ENCODE results near the gene TRIM27.

TRIM27 gene

DNA sequence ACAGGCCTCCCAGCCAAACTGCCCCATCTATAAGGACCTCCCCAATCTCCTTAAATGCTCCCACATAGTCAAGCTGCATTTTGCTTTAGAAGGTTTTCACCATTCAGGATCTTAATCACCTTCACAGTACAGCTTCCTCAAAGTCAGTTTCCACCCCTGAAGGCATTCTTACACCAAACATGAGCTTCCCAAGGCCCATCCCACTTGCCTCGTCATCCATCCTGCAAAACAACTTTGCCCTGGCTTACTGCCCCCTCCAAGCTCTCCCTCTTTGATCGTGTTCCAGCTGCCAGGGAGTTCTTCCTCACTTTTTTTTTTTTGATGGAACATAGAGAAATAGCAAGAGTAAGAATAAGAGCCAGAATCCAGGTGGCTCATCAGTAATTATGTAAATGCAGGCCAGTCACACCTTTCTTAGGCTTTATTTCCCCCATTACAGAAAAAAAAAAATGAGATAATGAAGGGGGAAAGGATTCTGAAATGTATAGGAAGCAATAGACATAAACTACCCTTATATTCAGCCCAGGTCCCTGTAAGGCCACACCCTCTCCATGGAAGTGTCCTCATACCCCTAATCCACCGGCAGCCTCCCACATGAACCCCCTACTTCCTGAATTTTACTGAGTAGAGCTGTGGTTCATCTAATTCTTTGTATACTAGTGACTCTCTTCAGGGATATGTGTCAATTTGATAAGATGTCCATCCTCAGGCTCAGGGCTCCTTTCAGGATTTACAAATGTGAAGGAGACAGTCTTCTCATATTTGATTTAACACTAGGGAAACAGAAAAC, 12.7 kb downstream of the TRIM27 start:
- no peak for TF ChIP-seq GATA2 (IDR thresholded peaks at IDR 0.05; ENCODE audit: low read depth, low read length)
- TF ChIP-seq GATA3 (IDR thresholded peaks at IDR 0.05; ENCODE audit: low read depth, low read length) = no peak

- TF ChIP-seq GATA3 (IDR thresholded peaks at IDR 0.05; ENCODE audit: low read depth, low read length) (no peak), GATA2 (IDR thresholded peaks at IDR 0.05; ENCODE audit: low read depth, low read length) (no peak)
Observed at GRCh38 chr6:28907394-28907793, 16.4 kb downstream of the TRIM27 start.

- no peak for TF ChIP-seq GATA3 (IDR thresholded peaks at IDR 0.05; ENCODE audit: low read depth, low read length)
Observed at GRCh38 chr6:28906669-28907068, 17.1 kb downstream of the TRIM27 start.

DNA sequence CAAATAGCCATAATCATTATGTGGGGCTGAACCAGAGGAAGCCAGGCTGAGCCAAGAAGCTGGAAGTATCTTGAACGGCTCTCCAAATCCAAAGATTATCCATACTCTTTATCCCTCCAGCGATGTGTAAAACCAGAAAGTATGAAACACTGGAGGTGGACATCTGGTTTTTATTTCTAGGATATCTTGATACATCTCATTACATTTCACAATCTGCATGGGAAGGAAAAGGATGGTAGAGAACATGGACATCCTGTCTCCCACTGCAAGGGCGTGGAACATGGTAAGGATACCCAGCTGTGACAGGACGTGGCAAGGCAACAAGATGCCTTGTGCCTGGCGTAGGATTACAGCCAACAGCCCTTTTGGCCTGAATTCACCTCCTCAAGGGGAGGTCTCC, 20.1 kb downstream of the TRIM27 start:
- no peak for TF ChIP-seq GATA3 (IDR thresholded peaks at IDR 0.05; ENCODE audit: low read depth, low read length)
- TF ChIP-seq GATA2 (IDR thresholded peaks at IDR 0.05; ENCODE audit: low read depth, low read length) = no peak

DNA sequence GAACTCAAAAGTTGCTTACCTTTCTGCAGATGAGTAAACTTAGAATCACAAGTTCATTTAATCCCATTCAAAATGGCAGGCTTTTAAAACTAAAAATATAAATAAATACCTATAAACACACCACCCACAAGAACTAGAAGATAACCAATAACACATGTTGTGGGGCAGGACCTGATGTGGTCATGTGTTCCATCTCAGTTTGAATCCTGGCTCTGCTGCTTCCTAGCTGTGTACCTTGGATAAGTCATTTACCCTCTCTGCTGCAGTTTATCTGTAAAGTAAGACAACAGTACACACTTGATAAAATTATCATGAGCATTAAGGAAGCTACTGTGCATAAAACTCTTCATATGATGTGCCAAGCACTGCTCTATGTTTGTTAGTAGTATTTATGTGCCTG, 22.0 kb downstream of the TRIM27 start:
- TF ChIP-seq GATA2 (IDR thresholded peaks at IDR 0.05; ENCODE audit: low read depth, low read length) (no peak), GATA3 (IDR thresholded peaks at IDR 0.05; ENCODE audit: low read depth, low read length) (no peak)

GRCh38 chr6:28900577-28901256, 23.1 kb downstream of the TRIM27 start:
- TF ChIP-seq GATA2 (IDR thresholded peaks at IDR 0.05; ENCODE audit: low read depth, low read length) (no peak), GATA3 (IDR thresholded peaks at IDR 0.05; ENCODE audit: low read depth, low read length) (no peak)

DNA sequence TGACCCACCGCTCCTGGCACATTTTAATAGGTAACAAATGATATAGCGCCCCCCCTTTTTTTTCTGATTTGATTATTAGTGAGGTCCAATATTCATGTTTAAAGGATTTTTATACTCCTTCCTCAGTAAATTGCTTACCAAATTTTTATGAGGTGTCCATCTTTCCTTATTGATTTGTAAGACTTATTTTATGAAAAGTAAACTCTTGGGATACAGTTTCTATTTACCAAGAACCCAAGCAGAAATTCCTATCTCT, 25.1 kb downstream of the TRIM27 start:
- TF ChIP-seq GATA2 (IDR thresholded peaks at IDR 0.05; ENCODE audit: low read depth, low read length) = no peak
- no peak for TF ChIP-seq GATA3 (IDR thresholded peaks at IDR 0.05; ENCODE audit: low read depth, low read length)

GRCh38 chr6:28897369-28897745, 26.4 kb downstream of the TRIM27 start:
- TF ChIP-seq GATA2 (IDR thresholded peaks at IDR 0.05; ENCODE audit: low read depth, low read length) (no peak), GATA3 (IDR thresholded peaks at IDR 0.05; ENCODE audit: low read depth, low read length) (no peak)

- TF ChIP-seq GATA3 (IDR thresholded peaks at IDR 0.05; ENCODE audit: low read depth, low read length) = no peak
- no peak for TF ChIP-seq GATA2 (IDR thresholded peaks at IDR 0.05; ENCODE audit: low read depth, low read length)
Observed at GRCh38 chr6:28896505-28897368, 27.0 kb downstream of the TRIM27 start.

- TF ChIP-seq GATA3 (IDR thresholded peaks at IDR 0.05; ENCODE audit: low read depth, low read length) = no peak
- peak; percentile 38; the same call in 1 of the 2 replicates for TF ChIP-seq GATA2 (IDR thresholded peaks at IDR 0.05; ENCODE audit: low read depth, low read length)
Observed at GRCh38 chr6:28895131-28895812, 28.5 kb downstream of the TRIM27 start.

DNA sequence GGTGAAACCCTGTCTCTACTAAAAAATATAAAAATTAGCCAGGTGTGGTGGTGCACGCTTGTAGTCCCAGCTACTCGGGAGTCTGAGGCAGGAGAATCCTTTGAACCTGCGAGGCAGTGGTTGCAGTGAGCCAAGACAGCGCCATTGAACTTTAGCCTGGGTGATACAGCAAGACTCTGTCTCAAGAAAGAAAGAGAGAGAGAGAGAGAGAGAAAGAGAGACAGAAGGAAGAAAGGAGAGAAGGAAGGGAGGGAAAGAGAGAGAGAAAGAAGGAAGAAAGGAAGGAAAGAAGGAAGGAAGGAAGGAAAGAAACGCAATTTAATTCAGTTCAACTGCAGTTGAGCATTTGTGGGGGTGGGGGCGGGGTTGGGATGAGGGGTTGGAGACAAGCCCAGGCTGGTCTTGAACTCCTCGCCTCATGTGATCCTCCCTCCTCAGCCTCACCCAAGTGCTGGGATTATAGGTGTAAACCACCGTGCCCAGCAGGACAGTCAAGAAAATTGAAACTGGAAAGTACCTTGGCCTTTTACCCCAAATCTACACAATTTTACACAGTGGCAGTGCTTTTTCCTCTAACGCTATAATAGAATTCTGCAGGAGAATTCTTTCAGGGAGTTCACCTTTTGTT, 30.5 kb downstream of the TRIM27 start:
- TF ChIP-seq GATA3 (IDR thresholded peaks at IDR 0.05; ENCODE audit: low read depth, low read length) = no peak
- TF ChIP-seq GATA2 (IDR thresholded peaks at IDR 0.05; ENCODE audit: low read depth, low read length) = no peak

DNA sequence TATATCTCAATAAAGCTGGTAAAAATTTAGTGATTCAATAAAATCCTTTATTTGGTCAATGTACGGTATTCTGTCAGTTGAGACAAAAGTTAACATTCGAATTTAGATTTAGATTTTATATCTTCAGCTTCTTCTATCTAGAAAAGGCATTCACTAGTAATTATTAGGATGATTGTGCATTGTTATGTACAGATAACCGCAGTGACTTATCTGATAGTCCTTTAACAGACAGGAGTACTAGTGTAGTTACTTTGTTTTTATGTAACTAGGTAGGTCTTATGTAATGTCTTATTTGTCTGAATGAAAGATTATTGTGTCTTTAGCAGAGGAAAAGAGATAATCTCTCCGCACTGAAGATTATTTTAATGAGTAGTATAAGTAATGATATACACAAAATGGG, 31.3 kb downstream of the TRIM27 start:
- no peak for TF ChIP-seq GATA3 (IDR thresholded peaks at IDR 0.05; ENCODE audit: low read depth, low read length)
- TF ChIP-seq GATA2 (IDR thresholded peaks at IDR 0.05; ENCODE audit: low read depth, low read length) = no peak

- TF ChIP-seq GATA2 (IDR thresholded peaks at IDR 0.05; ENCODE audit: low read depth, low read length) = no peak
- TF ChIP-seq GATA3 (IDR thresholded peaks at IDR 0.05; ENCODE audit: low read depth, low read length) = no peak
Observed at GRCh38 chr6:28887796-28888496, 35.8 kb downstream of the TRIM27 start.

Data from SH-SY5Y (cell line).